Smooth muscle cell (in vitro differentiated cells): ENCODE results near the gene KIR2DL3. TPM values are rescaled to one million over a fixed set of nuclear protein-coding genes. Genes with fewer than 3 reads are reported as not detected.
"Not testable (repeated sequence)": the region's sequence is repeated elsewhere in the genome, so short reads cannot be mapped to it uniquely, and the experiment has no call there.

Source experiments
- DNase-seq: peaks from one replicate; lab custom pipeline; 2025; ENCODE audit not compliant: unreplicated experiment; lab: John Stamatoyannopoulos, UW
- H2AFZ ChIP-seq: fragments of 200-600 bp; sonication (generic); 2 replicates; pipeline ENCODE4 v1.6.0; 2016; ENCODE audit warnings: antibody characterized with exemption, low read depth, mild to moderate bottlenecking
- H3F3A ChIP-seq: fragments of 200-600 bp; sonication (generic); 2 replicates; pipeline ENCODE4 v1.6.0; 2017; ENCODE audit warnings: antibody characterized with exemption, low read depth
- H3K27ac ChIP-seq: fragments of 200-600 bp; sonication (generic); 2 replicates; pipeline ENCODE4 v1.5.1; 2016; ENCODE audit warnings: low read depth, mild to moderate bottlenecking
- H3K27me3 ChIP-seq: fragments of 200-600 bp; sonication (generic); 2 replicates; pipeline ENCODE4 v1.6.1; 2016; ENCODE audit warnings: low read depth, mild to moderate bottlenecking
- H3K36me3 ChIP-seq: fragments of 200-600 bp; sonication (generic); 2 replicates; pipeline ENCODE4 v1.5.1; 2016; ENCODE audit warnings: low read depth
- H3K4me1 ChIP-seq: fragments of 200-600 bp; sonication (generic); 2 replicates; pipeline ENCODE4 v1.5.1; 2016; ENCODE audit warnings: low read depth
- H3K4me2 ChIP-seq: fragments of 200-600 bp; sonication (generic); 2 replicates; pipeline ENCODE4 v1.6.0; 2016; ENCODE audit warnings: mild to moderate bottlenecking
- H3K4me3 ChIP-seq: fragments of 200-600 bp; sonication (generic); 2 replicates; pipeline ENCODE4 v1.5.1; 2016; ENCODE audit warnings: mild to moderate bottlenecking
- H3K79me2 ChIP-seq: fragments of 200-600 bp; sonication (generic); 2 replicates; pipeline ENCODE4 v1.6.0; 2016; ENCODE audit warnings: low read depth, mild to moderate bottlenecking
- H3K9ac ChIP-seq: fragments of 200-600 bp; sonication (generic); 2 replicates; pipeline ENCODE4 v1.6.0; 2016; ENCODE audit warnings: low read depth
- H3K9me3 ChIP-seq: fragments of 200-600 bp; sonication (generic); replicated peaks from 2 replicates; pipeline ENCODE4 v1.5.1; 2016; ENCODE audit warnings: low read depth
- H4K20me1 ChIP-seq: fragments of 200-600 bp; sonication (generic); 2 replicates; pipeline ENCODE4 v1.6.0; 2016; ENCODE audit warnings: low read depth
- CTCF ChIP-seq: fragments of 200-600 bp; sonication (generic); IDR thresholded peaks from 2 replicates; pipeline ENCODE4 v1.5.1; 2017; ENCODE audit warnings: borderline replicate concordance, mild to moderate bottlenecking, antibody characterized with exemption; ENCODE audit not compliant: insufficient read depth, poor library complexity, severe bottlenecking
- WGBS: methylation state at CpG from one replicate; pipeline ENCODE4 v1.1.7; 2016; ENCODE audit warnings: low lambda C conversion rate; 5-methylcytosine and 5-hydroxymethylcytosine counted together
- polyA plus RNA-seq: library from polyadenylated mRNA; unstranded; fragments of >200 nt; fragmentation: Nextera tagmentation; extraction: Ambion mirVana; gene quantifications from 2 replicates; pipeline ENCODE4 v1.2.1, GENCODE V29; 2016
- total RNA-seq: library from RNA; depleted of rRNA; stranded (reverse); fragments of >200 nt; gene quantifications from 2 replicates; pipeline ENCODE4 v1.2.3, GENCODE V29; 2014

KIR2DL3 gene
- total and polyA plus RNA-seq, 2 experiments from 2014 or later = not detected

GRCh38 chr19:54739587-54740497 is 1.5 kb downstream of the KIR2DL3 start:
- H3F3A ChIP-seq = no peaks in the 10 kb centered on the region
- H3K9me3 ChIP-seq = peaks cover 3% of the 10 kb centered on the region
- H4K20me1 ChIP-seq = no peaks in the 10 kb centered on the region
- H3K9ac ChIP-seq = no peak overlapping the region
- H3K36me3 ChIP-seq = no peaks in the 10 kb centered on the region
- 62% methylated on average over 13 of the region's 13 CpGs for WGBS
- no peak overlapping the region for H3K4me2 ChIP-seq
- H3K27me3 ChIP-seq = no peaks in the 10 kb centered on the region
- no peak for TF ChIP-seq CTCF
- no peaks in the 10 kb centered on the region for H3K79me2 ChIP-seq
- no peak overlapping the region for H2AFZ ChIP-seq
- no peaks in the 10 kb centered on the region for H3K4me1 ChIP-seq
- no peak for DNase-seq
- no peak overlapping the region for H3K4me3 ChIP-seq
- no peak overlapping the region for H3K27ac ChIP-seq

GRCh38 chr19:54741950-54742349 is 3.6 kb downstream of the KIR2DL3 start:
- not testable (repeated sequence) for H3K9ac ChIP-seq, DNase-seq, H3K27me3 ChIP-seq, H3K4me1 ChIP-seq, H3K4me3 ChIP-seq, H3F3A ChIP-seq, H4K20me1 ChIP-seq, H3K4me2 ChIP-seq, H3K36me3 ChIP-seq, H3K27ac ChIP-seq, H2AFZ ChIP-seq, H3K79me2 ChIP-seq, H3K9me3 ChIP-seq
- 50% methylated on average over 5 of the region's 5 CpGs for WGBS

- not testable (repeated sequence) for DNase-seq, H3K36me3 ChIP-seq, H3K9me3 ChIP-seq, H3K4me1 ChIP-seq, H2AFZ ChIP-seq, H3K4me3 ChIP-seq, H3F3A ChIP-seq, H3K27ac ChIP-seq, H3K9ac ChIP-seq, H4K20me1 ChIP-seq, H3K27me3 ChIP-seq, H3K4me2 ChIP-seq, H3K79me2 ChIP-seq
- WGBS = 53% methylated on average over 5 of the region's 5 CpGs
Observed at GRCh38 chr19:54744080-54744479, 5.8 kb downstream of the KIR2DL3 start.

DNA sequence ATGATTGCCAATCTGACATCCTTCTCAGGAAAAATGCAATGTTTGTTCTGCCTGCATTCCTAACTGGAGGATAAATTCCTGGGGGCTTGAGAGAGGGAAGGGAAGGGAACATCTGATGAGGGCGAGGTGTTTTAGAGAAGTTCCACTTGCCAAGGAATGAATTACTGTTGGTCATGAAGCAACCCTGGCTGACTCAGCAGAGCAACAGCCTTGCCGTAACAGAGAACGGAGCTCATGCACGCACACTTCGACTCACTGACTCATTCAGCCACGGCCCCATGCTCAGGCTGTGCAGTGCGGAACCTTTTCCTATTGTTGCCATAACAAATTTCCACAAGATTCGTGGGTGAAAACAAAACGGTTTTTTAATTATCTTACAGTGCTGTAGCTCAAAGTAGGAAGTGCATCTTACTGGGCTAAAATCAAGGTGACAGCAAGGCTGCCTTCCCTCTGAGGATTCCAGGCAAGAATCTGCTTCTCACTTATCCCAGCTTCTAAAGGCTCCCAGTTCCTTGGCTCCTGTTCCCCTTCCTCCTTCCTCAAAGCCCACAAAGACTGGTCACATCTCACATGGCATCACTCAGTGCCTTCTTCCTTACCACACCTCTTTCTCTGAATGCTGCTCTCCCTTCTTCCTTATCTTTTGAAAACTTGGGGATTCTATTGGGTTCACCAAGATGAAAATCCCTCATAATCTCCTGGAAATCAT is 9.5 kb downstream of the KIR2DL3 start:
- not testable (repeated sequence) for H2AFZ ChIP-seq, H3K79me2 ChIP-seq, H3K36me3 ChIP-seq, H3K4me3 ChIP-seq, H4K20me1 ChIP-seq, H3K9me3 ChIP-seq, H3K4me2 ChIP-seq, H3F3A ChIP-seq, DNase-seq, H3K9ac ChIP-seq, H3K27me3 ChIP-seq, H3K27ac ChIP-seq, H3K4me1 ChIP-seq
- 75% methylated on average over 9 of the region's 9 CpGs for WGBS

DNA sequence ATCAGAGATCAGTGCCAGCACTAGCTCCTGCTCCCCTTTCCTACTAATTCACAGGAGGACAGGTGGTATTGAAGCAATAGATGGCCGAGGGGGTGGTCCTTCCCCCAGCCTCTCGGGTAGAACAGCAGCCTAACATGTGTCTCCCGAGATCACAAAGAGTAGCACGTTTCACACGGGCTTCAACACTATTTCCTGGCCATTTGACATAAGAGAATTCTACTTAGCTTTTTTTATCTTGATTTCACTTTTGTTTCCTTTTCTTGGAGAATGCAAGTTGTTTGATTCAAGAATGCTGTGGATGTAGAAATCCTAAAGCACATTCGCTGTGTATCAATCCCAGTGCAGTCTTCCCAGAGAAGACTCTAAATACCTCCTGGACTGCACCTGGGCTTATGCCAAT is 12.0 kb downstream of the KIR2DL3 start:
- H3K4me3 ChIP-seq, H3K36me3 ChIP-seq, H3K4me2 ChIP-seq, H3K9me3 ChIP-seq, H3K27ac ChIP-seq, H2AFZ ChIP-seq, H3K27me3 ChIP-seq, H3F3A ChIP-seq, H3K4me1 ChIP-seq, H3K79me2 ChIP-seq, H4K20me1 ChIP-seq, H3K9ac ChIP-seq, DNase-seq: not testable (repeated sequence)
- WGBS = 38% methylated on average over 6 of the region's 6 CpGs

DNA sequence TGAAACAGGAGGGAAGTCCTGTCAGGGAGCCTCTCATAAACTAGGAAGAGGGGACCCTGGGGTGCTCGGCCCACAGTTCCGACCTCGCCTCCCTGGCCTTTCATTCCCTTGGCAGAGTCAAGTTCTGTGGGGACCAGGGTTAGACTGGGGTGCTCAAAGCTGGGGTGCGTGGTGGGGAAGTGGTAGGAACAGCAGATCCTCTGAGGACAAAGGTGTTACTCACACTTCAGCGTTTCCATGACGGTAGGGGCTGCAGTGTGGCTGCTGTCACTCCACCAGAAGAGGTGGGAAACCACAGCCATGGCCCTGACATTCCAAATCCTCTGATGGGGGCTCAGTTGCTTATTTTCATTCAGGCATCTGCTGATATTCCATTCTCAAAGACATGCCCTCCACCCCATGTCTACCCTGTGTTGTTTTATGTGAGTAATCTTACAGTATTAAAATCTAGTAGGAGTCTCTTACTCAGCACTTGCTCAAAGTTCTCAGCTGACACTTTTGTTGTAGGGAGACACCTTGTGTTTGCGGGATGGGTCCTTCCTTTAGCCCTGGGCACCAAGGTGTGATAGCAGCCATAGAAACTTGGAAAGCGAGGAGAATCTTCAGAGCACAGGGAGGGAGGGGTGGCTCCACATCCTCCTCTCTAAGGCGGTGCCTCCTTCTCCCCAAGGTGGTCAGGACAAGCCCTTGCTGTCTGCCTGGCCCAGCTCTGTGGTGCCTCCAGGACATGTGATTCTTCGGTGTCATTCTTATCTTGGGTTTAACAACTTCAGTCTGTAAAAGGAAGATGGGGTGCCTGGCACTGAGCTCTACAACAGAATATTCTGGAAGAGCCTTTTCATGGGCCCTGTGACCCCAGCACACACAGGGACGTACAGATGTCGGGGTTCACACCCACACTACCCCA is 18.1 kb downstream of the KIR2DL3 start:
- not testable (repeated sequence) for H3K27ac ChIP-seq, H3K9me3 ChIP-seq, H3F3A ChIP-seq, H3K9ac ChIP-seq, H3K79me2 ChIP-seq, H3K36me3 ChIP-seq, H3K4me2 ChIP-seq, H3K4me3 ChIP-seq, DNase-seq, H3K27me3 ChIP-seq, H4K20me1 ChIP-seq, H2AFZ ChIP-seq, H3K4me1 ChIP-seq
- 55% methylated on average over 11 of the region's 12 CpGs for WGBS

DNA sequence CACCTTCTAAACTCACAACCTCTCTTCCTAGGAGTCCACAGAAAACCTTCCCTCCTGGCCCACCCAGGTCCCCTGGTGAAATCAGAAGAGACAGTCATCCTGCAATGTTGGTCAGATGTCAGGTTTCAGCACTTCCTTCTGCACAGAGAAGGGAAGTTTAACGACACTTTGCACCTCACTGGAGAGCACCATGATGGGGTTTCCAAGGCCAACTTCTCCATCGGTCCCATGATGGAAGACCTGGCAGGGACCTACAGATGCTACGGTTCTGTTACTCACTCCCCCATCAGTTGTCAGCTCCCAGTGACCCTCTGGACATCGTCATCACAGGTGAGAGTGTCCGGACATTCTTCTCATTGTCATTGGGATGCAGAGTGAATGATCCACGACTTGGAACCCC is 20.3 kb downstream of the KIR2DL3 start:
- not testable (repeated sequence) for H4K20me1 ChIP-seq, H3K36me3 ChIP-seq, H3K27me3 ChIP-seq, H3K4me3 ChIP-seq, DNase-seq, H2AFZ ChIP-seq, H3K27ac ChIP-seq, H3F3A ChIP-seq, H3K79me2 ChIP-seq, H3K9me3 ChIP-seq, H3K9ac ChIP-seq, H3K4me2 ChIP-seq, H3K4me1 ChIP-seq
- 54% methylated on average over 6 of the region's 6 CpGs for WGBS
